HG03139 (cell line): Measurements from ENCODE around the gene SLC13A4.
"Not testable (repeated sequence)": the region's sequence is repeated elsewhere in the genome, so short reads cannot be mapped to it uniquely, and the experiment has no call there.

Experiments used
- ATAC-seq: cut with Tn5 transposase; IDR thresholded peaks from one replicate; pipeline ENCODE4 v1.9.1; 2021; ENCODE audit not compliant: unreplicated experiment

Gene SLC13A4

GRCh38 chr7:135666846-135667245 is 61.1 kb downstream of the SLC13A4 start:
- no peak for ATAC-seq

DNA sequence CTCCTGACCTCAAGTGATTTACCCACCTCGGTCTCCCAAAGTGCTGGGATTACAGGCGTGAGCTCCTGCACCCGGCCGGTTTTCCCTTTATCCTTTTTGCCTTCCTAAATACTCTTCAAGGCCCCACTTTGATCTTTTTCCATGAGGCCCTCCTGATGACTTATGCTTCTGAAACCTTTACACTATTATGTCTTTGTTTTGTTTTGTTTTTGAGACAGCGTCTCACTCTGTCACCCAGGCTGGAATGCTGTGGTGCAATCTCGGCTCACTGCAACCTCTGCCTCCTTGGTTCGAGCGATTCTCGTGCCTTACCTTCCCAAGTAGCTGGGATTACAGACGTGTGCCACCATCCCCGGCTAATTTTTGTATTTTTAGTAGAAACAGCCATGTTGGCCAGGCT is 61.8 kb downstream of the SLC13A4 start:
- no peak for ATAC-seq

DNA sequence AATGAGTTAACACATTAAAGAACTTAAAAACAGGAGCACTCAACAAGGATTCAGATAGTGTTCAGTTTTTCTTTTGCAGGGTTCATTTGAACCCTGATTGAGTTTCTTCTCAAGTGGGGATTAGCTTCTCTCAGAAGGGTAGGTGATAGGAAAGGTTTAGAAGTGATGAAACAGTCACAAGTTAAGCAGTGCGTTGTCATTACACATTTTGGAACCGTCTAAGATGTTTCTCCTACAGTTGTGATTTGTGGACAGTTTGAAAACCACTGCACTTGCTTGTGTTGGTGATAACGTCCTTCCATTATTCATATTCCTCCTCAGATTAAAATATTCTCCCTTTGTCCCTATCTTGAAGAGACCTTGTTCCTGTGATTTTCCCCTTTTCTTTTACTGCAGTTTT is 62.9 kb downstream of the SLC13A4 start:
- ATAC-seq, result no peak

- no peak for ATAC-seq
Measured at GRCh38 chr7:135664046-135664589, 63.9 kb downstream of the SLC13A4 start.

- peak; percentile 93 for ATAC-seq
Measured at GRCh38 chr7:135662373-135663114, 65.4 kb downstream of the SLC13A4 start, which contains the start of gene STMP1. Gene STMP1 (plus strand): TSS chr7:135662514.

DNA sequence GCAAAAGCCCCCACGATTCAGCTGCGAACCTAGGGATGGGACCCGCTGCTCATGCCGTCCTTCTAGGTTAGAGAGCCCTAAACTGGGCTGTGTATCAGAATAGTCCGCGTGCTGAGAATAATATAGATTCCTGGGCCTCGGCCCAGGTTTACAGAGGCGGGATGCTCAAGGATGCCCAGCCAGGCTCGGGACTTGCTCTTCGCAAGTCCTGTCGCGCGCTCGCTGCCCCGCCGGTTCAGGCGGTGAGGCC is 65.9 kb downstream of the SLC13A4 start:
- no peak for ATAC-seq

GRCh38 chr7:135661311-135662122 is 66.5 kb downstream of the SLC13A4 start:
- ATAC-seq, result no peak

- ATAC-seq, result no peak
Measured at GRCh38 chr7:135659159-135659846, 68.7 kb downstream of the SLC13A4 start.

GRCh38 chr7:135658564-135658963 is 69.4 kb downstream of the SLC13A4 start:
- no peak for ATAC-seq

DNA sequence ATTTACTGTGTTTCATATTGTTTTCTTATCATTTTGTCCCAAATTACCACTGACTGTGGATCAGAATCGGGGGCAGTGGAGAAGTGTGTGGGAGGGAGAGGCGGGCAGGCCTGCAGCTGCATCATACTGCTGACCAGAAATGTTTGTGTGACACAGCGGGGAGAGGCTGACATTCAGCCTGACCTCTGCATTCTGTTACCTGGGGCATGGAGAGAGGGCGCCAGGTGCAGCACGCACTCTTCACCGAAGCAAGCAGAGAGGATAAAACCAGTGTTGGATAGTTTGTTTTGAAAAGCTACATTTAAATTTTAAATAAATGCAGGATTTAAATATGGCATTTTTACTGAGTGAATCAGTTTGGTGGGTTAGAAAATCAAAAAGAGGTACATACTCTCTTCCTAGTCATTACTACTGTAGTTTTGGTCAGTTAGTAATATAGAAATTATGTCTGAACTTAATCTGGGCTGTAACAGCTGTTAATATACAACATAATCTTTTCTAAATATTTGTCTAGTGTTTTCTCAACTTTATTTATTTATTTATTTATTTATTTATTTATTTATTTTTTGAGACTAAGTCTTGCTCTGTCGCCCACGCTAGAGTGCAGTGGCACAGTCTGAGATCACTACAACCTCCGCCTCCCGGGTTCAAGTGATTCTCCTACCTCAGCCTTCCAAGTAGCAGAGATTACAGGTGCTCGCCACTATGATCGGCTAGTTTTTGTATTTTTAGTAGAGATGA is 74.5 kb downstream of the SLC13A4 start:
- ATAC-seq, result no peak

- no peak for ATAC-seq
Measured at GRCh38 chr7:135650831-135651573, 77.0 kb downstream of the SLC13A4 start.

GRCh38 chr7:135648235-135648634 is 79.8 kb downstream of the SLC13A4 start:
- no peak for ATAC-seq

DNA sequence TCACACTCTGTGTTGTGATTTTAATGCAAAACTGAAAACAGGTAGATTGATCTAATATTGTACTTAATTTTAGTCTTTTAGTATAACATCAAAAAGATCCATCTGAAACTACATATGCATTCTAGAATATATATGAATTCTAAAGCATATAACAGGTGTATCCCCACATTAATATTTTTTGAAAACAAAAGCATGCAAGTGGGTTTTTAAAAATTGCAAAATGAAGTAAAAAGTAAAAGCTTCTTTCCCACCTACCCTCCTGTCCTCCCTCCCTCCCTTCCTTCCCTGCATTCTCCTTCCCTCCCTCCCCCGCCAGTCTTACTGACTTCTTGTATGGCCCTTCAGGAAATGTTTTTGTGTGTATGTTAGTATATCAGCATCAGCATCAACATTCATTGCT is 80.2 kb downstream of the SLC13A4 start:
- ATAC-seq, result no peak

GRCh38 chr7:135645296-135645904 is 82.6 kb downstream of the SLC13A4 start:
- ATAC-seq, result no peak

DNA sequence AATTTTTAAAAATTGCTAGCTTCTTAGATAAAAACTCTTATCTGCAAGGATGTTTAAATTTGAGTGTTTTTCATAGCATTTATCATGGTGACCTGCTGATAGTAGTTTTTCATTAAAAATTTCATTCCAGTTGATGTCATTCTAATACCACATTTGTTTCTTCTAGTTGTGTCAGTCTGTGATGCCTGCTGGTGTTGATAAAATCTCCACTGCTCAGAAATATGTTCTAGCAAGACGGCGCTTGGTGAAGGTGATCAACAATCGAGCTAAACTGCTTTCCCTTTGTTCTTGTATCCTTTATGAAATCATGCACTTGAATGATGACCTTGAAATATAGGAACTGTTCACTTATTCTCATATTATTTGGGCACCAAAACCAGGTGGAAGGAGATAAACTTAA is 83.3 kb downstream of the SLC13A4 start:
- no peak for ATAC-seq

DNA sequence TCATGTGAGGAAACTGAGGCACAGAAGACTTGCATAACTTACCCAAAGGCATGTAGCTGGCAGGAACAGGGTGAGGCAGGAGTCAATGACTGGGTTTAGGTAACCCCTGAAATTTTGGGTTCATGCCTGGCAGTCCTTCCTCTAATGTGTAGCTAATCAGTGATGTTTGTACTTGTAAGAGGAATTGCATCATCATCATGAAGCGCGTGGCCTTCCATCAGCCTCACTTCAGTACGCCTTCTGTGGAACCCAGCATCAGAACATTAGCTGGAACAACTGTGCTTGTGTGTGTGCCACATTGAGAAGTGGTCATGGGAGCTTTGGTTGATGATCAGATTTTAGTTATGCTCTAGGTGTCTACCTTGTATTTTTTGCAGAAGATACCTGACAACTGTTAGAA is 83.8 kb downstream of the SLC13A4 start:
- ATAC-seq, result no peak

DNA sequence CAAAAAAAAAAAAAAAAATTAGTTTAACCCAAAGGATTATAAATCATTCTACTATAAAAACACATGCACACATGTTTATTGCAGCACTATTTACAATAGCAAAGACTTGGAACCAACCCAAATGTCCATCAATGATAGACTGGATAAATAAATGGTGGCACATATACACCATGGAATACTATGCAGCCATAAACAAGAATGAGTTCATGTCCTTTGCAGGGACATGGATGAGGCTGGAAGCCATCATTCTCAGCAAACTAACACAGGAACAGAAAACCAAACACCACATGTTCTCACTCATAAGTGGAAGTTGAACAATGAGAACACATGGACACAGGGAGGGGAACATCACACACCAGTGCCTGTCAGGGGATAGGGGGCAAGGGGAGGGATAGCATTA is 88.3 kb downstream of the SLC13A4 start:
- ATAC-seq, result not testable (repeated sequence)

DNA sequence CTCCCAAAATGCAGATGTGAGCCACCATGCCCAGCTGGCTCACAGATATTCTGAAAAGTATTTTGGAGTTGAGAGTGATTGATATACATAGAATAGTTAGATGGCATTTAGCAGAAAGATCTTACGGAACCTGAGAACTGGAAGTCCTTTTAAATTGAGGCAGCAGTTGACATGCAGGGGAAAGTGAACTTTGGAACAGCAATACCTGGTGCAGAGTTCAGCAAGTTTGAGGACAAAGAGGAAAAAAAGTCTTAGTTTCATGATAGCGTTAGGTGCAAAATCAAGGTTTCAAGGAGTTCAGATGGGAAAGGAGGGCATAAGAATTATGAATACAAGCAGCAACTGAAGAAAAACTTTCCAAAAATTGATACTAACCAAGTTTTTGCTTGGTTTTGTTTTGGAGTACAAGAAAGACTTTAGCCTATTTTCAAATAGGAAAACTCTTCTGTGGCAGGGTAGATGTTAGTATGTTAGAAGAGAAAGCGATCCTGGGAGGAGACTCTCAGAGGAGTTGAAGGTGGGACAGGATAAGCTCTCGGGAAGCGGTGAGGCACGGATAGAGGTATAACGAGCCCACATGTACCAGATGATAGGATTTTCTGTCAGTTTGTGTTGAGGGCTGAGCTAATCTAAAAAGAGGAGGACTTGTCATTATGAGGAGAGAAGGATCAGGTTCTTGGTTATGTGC is 93.7 kb downstream of the SLC13A4 start:
- ATAC-seq, result no peak
